Esophagus squamous epithelium (tissue), 4 donors: ENCODE measurements around the gene DCT.
"Not testable (repeated sequence)": the region's sequence is repeated elsewhere in the genome, so short reads cannot be mapped to it uniquely, and the experiment has no call there.

ENCODE experiments used
- CTCF ChIP-seq, 6 experiments: fragments of 450-650 bp in 4 of 6; fragments of 200-600 bp in 2 of 6; sonication (generic) in 2 of 6; IDR thresholded peaks; one replicate each; pipeline ENCODE4 v1.5.1; 2016 to 2019; ENCODE audit warnings: antibody characterized with exemption in 6 of 6, mild to moderate bottlenecking in 4 of 6, moderate library complexity in 4 of 6
- POLR2A ChIP-seq, 4 donors: fragments of 450-650 bp; IDR thresholded peaks; one replicate each; pipeline ENCODE4 v1.6.1; 2017; ENCODE audit warnings: antibody characterized with exemption in 4 of 4, mild to moderate bottlenecking in 4 of 4, moderate library complexity in 3 of 4

GRCh38 chr13:94498831-94499230 lies 19.3 kb upstream of the DCT start:
- TF ChIP-seq CTCF, POLR2A (IDR thresholded peaks at IDR 0.05): not testable (repeated sequence)
